Trophoblast cell (in vitro differentiated cells and primary cell): Measurements from ENCODE around the gene BORA.
"Not testable (repeated sequence)": the region's sequence is repeated elsewhere in the genome, so short reads cannot be mapped to it uniquely, and the experiment has no call there.

Source experiments
- DNase-seq, 2 donors: peaks; one replicate each; pipeline ENCODE4 v3.0.0-alpha.2; 2016
- H2AFZ ChIP-seq: 2 replicates; pipeline ENCODE4 v1.6.1; 2013; ENCODE audit warnings: low read length, moderate library complexity, mild to moderate bottlenecking; ENCODE audit not compliant: insufficient read depth, poor library complexity
- H2AK5ac ChIP-seq: 2 replicates; pipeline ENCODE4 v1.6.1; 2013; ENCODE audit warnings: mild to moderate bottlenecking, low read length
- H2BK120ac ChIP-seq: 2 replicates; pipeline ENCODE4 v1.6.1; 2013; ENCODE audit warnings: low read length, mild to moderate bottlenecking, moderate library complexity; ENCODE audit not compliant: insufficient read depth, poor library complexity
- H2BK12ac ChIP-seq: 2 replicates; pipeline ENCODE4 v1.6.1; 2013; ENCODE audit warnings: mild to moderate bottlenecking, low read length, moderate library complexity
- H2BK5ac ChIP-seq: 2 replicates; pipeline ENCODE4 v1.6.1; 2013; ENCODE audit warnings: low read length, low read depth, moderate library complexity, mild to moderate bottlenecking; ENCODE audit not compliant: poor library complexity
- H3K14ac ChIP-seq: 2 replicates; pipeline ENCODE4 v1.6.1; 2013; ENCODE audit warnings: mild to moderate bottlenecking, low read length
- H3K18ac ChIP-seq: 2 replicates; pipeline ENCODE4 v1.6.1; 2013; ENCODE audit warnings: mild to moderate bottlenecking, low read length
- H3K23ac ChIP-seq: 2 replicates; pipeline ENCODE4 v1.6.1; 2013; ENCODE audit warnings: low read length
- H3K27ac ChIP-seq: 2 replicates; pipeline ENCODE4 v1.5.1; 2013; ENCODE audit warnings: low read depth, mild to moderate bottlenecking, inconsistent platforms, low read length, moderate library complexity
- H3K27me3 ChIP-seq: 2 replicates; pipeline ENCODE4 v1.6.1; 2013; ENCODE audit warnings: inconsistent platforms, mild to moderate bottlenecking, low read length, moderate library complexity; ENCODE audit not compliant: insufficient read depth
- H3K36me3 ChIP-seq, 2 experiments: 1 replicate in 1 of 2; 2 replicates in 1 of 2; pipeline ENCODE4 v1.6.1; 2013; ENCODE audit warnings: low read length in 2 of 2, mild to moderate bottlenecking in 2 of 2, moderate library complexity in 1 of 2; ENCODE audit not compliant: insufficient read depth in 2 of 2, control insufficient read depth in 1 of 2
- H3K4ac ChIP-seq: 2 replicates; pipeline ENCODE4 v1.6.1; 2013; ENCODE audit warnings: low read depth, mild to moderate bottlenecking, low read length, moderate library complexity
- H3K4me1 ChIP-seq, 2 experiments: 1 replicate in 1 of 2; 2 replicates in 1 of 2; pipeline ENCODE4 v1.6.1; 2013; ENCODE audit warnings: low read length in 2 of 2, mild to moderate bottlenecking in 2 of 2, moderate library complexity in 1 of 2; ENCODE audit not compliant: insufficient read depth in 2 of 2, control insufficient read depth in 1 of 2
- H3K4me2 ChIP-seq: 2 replicates; pipeline ENCODE4 v1.6.1; 2013; ENCODE audit warnings: inconsistent platforms, mild to moderate bottlenecking, low read length, moderate library complexity
- H3K4me3 ChIP-seq: 2 replicates; pipeline ENCODE4 v1.5.1; 2013; ENCODE audit warnings: mild to moderate bottlenecking, low read depth, low read length, inconsistent platforms
- H3K79me1 ChIP-seq: one replicate; pipeline ENCODE4 v1.6.1; 2013; ENCODE audit warnings: low read length
- H3K79me2 ChIP-seq: 2 replicates; pipeline ENCODE4 v1.6.1; 2013; ENCODE audit warnings: low read length, mild to moderate bottlenecking; ENCODE audit not compliant: control insufficient read depth, insufficient read depth, poor library complexity
- H3K9ac ChIP-seq: 2 replicates; pipeline ENCODE4 v1.6.1; 2013; ENCODE audit warnings: mild to moderate bottlenecking, low read length
- H3K9me3 ChIP-seq: 2 replicates; pipeline ENCODE4 v1.6.1; 2013; ENCODE audit warnings: low read depth, mild to moderate bottlenecking, control low read depth, inconsistent platforms, low read length; ENCODE audit not compliant: insufficient read depth
- H4K12ac ChIP-seq: 2 replicates; pipeline ENCODE4 v1.6.1; 2013; ENCODE audit warnings: low read depth, mild to moderate bottlenecking, low read length, moderate library complexity
- H4K8ac ChIP-seq: 2 replicates; pipeline ENCODE4 v1.6.1; 2013; ENCODE audit warnings: low read depth, mild to moderate bottlenecking, low read length, moderate library complexity
- H4K91ac ChIP-seq: one replicate; pipeline ENCODE4 v1.6.1; 2013; ENCODE audit warnings: low read depth, mild to moderate bottlenecking, low read length, moderate library complexity
- WGBS: extraction: QIAGEN DNeasy Blood & Tissue Kit; methylation state at CpG from one replicate; pipeline ENCODE4 v1.1.7; 2013; ENCODE audit warnings: missing lambda C conversion rate; ENCODE audit not compliant: insufficient read length, insufficient coverage; ENCODE audit errors: extremely low coverage; 5-methylcytosine and 5-hydroxymethylcytosine counted together

Gene BORA

GRCh38 chr13:72726185-72726584, 1.5 kb upstream of the BORA start:
- H3K27me3 ChIP-seq, H2AK5ac ChIP-seq, H3K9me3 ChIP-seq, H3K14ac ChIP-seq, H4K8ac ChIP-seq, H3K4me3 ChIP-seq, H3K79me1 ChIP-seq, H4K91ac ChIP-seq, H2AFZ ChIP-seq, H2BK120ac ChIP-seq, H2BK12ac ChIP-seq, H2BK5ac ChIP-seq, H3K36me3 ChIP-seq, H3K4me1 ChIP-seq, H3K9ac ChIP-seq, H3K23ac ChIP-seq, DNase-seq, H3K18ac ChIP-seq, H4K12ac ChIP-seq, H3K27ac ChIP-seq: not testable (repeated sequence)
- Histone ChIP-seq H3K4ac (peak overlapping the region; percentile 89), H3K79me2 (peaks cover 14% of the 10 kb centered on the region), H3K4me2 (peak overlapping the region; percentile 11)
- WGBS, result no CpG with 5 or more reads among the region's 15 CpGs

DNA sequence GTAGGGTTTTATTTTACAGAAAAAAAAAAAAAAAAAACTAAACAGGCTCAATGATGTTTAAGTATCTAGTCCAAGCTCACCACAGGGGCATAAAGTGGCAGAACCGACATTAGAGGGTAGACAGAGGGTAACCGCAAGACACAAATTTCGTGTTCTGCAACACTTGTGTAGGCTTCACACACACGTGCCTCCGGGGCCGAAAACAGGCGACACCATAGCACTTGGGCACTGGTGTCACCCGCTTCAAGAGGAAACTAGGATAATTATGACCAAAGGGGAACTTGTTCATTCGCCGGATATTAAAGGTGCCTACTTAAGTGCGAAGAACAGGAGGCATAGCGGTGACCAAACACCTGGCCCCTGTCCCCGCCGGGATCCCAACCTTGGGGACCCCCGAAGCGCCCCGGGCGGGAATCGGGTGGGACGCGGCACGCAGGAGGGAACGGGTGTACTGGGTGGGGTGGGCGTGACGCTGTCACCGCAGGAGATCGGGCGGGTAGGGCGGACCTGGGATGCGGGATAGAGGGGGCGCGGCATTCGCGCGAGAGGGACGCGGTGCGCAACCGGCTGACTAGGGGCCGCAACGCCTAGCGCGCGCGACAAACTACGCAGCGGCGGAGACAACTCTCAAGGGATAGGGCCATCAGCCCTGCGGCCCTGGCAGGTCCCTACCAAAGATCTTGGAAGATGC, 852 bp upstream of the BORA start:
- Histone ChIP-seq H2AK5ac (peak overlapping the region; percentile 23), H2AFZ (peak overlapping the region; percentile 84), H3K27me3 (no peaks in the 10 kb centered on the region), H3K27ac (peak overlapping the region; percentile 24), H3K4me2 (peak overlapping the region; percentile 96), H3K79me2 (peaks cover 14% of the 10 kb centered on the region), H3K4me1 (peaks cover 0 to 3% of the 10 kb centered on the region in 2 experiments), H3K23ac (peak overlapping the region; percentile 14), H3K4ac (peak overlapping the region; percentile 63), H3K36me3 (no peaks in the 10 kb centered on the region), H2BK5ac (peak overlapping the region; percentile 52), H3K9me3 (no peaks in the 10 kb centered on the region), H2BK120ac (peak overlapping the region; percentile 52), H3K4me3 (peak overlapping the region; percentile 98), H4K12ac (peak overlapping the region; percentile 71), H4K91ac (peak overlapping the region; percentile 82), H3K9ac (peak overlapping the region; percentile 84), H4K8ac (peak overlapping the region; percentile 87), H3K79me1 (peaks cover 10% of the 10 kb centered on the region), H3K18ac (peak overlapping the region; percentile 36), H3K14ac (peak overlapping the region; percentile 77), H2BK12ac (no peak overlapping the region)
- no CpG with 5 or more reads among the region's 49 CpGs for WGBS
- peak; percentile 30 to 55 for DNase-seq

- Histone ChIP-seq H4K8ac (peak overlapping the region; percentile 84), H3K9ac (peak overlapping the region; percentile 55), H3K4me1 (peaks cover 0 to 3% of the 10 kb centered on the region in 2 experiments), H3K4me3 (peak overlapping the region; percentile 78), H2AK5ac (no peak overlapping the region), H3K36me3 (peaks cover 2% of the 10 kb centered on the region in 2 experiments), H3K14ac (peak overlapping the region; percentile 65), H3K79me1 (peaks cover 10% of the 10 kb centered on the region), H3K79me2 (peaks cover 12% of the 10 kb centered on the region), H2BK5ac (no peak overlapping the region), H4K91ac (peak overlapping the region; percentile 58), H2BK120ac (no peak overlapping the region), H3K4me2 (peak overlapping the region; percentile 86), H3K27ac (no peak overlapping the region), H3K18ac (no peak overlapping the region), H3K9me3 (no peaks in the 10 kb centered on the region), H4K12ac (peak overlapping the region; percentile 83), H3K4ac (peak overlapping the region; percentile 82), H2BK12ac (no peak overlapping the region), H2AFZ (peak overlapping the region; percentile 53), H3K27me3 (no peaks in the 10 kb centered on the region), H3K23ac (no peak overlapping the region)
- DNase-seq, result peak in 1 of 2 donors; percentile 9
- no CpG with 5 or more reads among the region's 3 CpGs for WGBS
These were observed 525 bp downstream of the BORA start for GRCh38 chr13:72728290-72728605.

DNA sequence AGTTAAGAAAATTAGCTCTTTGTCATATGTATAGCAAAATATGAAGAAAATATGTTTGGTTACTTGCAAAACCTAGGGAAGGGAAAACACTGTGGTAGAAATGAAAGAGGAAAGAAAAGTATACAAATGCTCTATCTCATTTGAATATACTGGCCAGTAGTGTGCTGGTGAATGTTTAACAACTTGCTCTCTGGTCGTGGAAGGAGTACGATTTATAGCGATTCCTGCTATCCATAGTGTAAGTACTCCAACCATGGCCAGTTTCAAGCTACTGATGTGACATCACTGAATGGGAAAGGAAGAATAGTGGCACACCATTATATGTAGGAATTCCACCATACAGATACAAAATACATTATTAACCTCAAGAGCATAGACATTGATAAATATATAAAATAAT, 9.3 kb downstream of the BORA start:
- Histone ChIP-seq H2BK12ac (no peak overlapping the region), H4K8ac (no peak overlapping the region), H3K9me3 (no peaks in the 10 kb centered on the region), H3K4ac (no peak overlapping the region), H3K18ac (no peak overlapping the region), H3K27me3 (no peaks in the 10 kb centered on the region), H3K36me3 (peaks cover 9 to 13% of the 10 kb centered on the region in 2 experiments), H3K4me3 (no peak overlapping the region), H3K14ac (no peak overlapping the region), H3K4me1 (no peaks in the 10 kb centered on the region), H3K79me1 (no peaks in the 10 kb centered on the region), H2AFZ (no peak overlapping the region), H3K23ac (no peak overlapping the region), H3K4me2 (no peak overlapping the region), H3K9ac (no peak overlapping the region), H2BK5ac (no peak overlapping the region), H3K79me2 (no peaks in the 10 kb centered on the region), H2BK120ac (no peak overlapping the region), H3K27ac (no peak overlapping the region), H4K12ac (no peak overlapping the region), H2AK5ac (no peak overlapping the region), H4K91ac (no peak overlapping the region)
- no CpG with 5 or more reads among the region's 3 CpGs for WGBS
- DNase-seq, result no peak
